Measurements from ENCODE around the gene C12orf42.

C12orf42 gene

GRCh38 chr12:103331643-103332042 is 164.1 kb downstream of the C12orf42 start:
- DNase-seq: no peak

GRCh38 chr12:103330672-103331071 is 165.1 kb downstream of the C12orf42 start:
- DNase-seq: no peak

- no peak for DNase-seq
These were observed 168.1 kb downstream of the C12orf42 start for GRCh38 chr12:103327676-103328075.

GRCh38 chr12:103326190-103326589 is 169.6 kb downstream of the C12orf42 start:
- no peak for DNase-seq

GRCh38 chr12:103318566-103318965 is 177.2 kb downstream of the C12orf42 start:
- DNase-seq: peak; percentile 61 to 62

- no peak for DNase-seq
These were observed 178.5 kb downstream of the C12orf42 start for GRCh38 chr12:103317220-103317619.

- no peak for DNase-seq
These were observed 181.0 kb downstream of the C12orf42 start for GRCh38 chr12:103314786-103315185.

GRCh38 chr12:103313894-103314293 is 181.9 kb downstream of the C12orf42 start:
- no peak for DNase-seq

- no peak for DNase-seq
These were observed 182.9 kb downstream of the C12orf42 start for GRCh38 chr12:103312742-103313354.

GRCh38 chr12:103310546-103311270 is 185.1 kb downstream of the C12orf42 start:
- DNase-seq: no peak

GRCh38 chr12:103308396-103308795 is 187.4 kb downstream of the C12orf42 start:
- DNase-seq: no peak

- no peak for DNase-seq
These were observed 192.3 kb downstream of the C12orf42 start for GRCh38 chr12:103303484-103303883.

- DNase-seq: peak; percentile 93 to 94
These were observed 193.9 kb downstream of the C12orf42 start for GRCh38 chr12:103301642-103302591.

GRCh38 chr12:103288016-103288415 is 207.8 kb downstream of the C12orf42 start:
- DNase-seq: no peak

GRCh38 chr12:103282124-103282523 is 213.6 kb downstream of the C12orf42 start:
- no peak for DNase-seq

- DNase-seq: no peak
These were observed 216.3 kb downstream of the C12orf42 start for GRCh38 chr12:103279444-103279843.

- no peak for DNase-seq
These were observed 217.4 kb downstream of the C12orf42 start for GRCh38 chr12:103278329-103278728.

GRCh38 chr12:103273645-103274044 is 222.1 kb downstream of the C12orf42 start:
- DNase-seq: no peak

GRCh38 chr12:103272949-103273348 is 222.8 kb downstream of the C12orf42 start:
- no peak for DNase-seq

- no peak for DNase-seq
These were observed 225.8 kb downstream of the C12orf42 start for GRCh38 chr12:103269946-103270345.

GRCh38 chr12:103268831-103269514 is 226.8 kb downstream of the C12orf42 start:
- no peak for DNase-seq

GRCh38 chr12:103257763-103258162 is 238.0 kb downstream of the C12orf42 start:
- DNase-seq: no peak

All from NCI-H1930 (cell line).